OCI-LY3 (cell line): ENCODE measurements around the gene MYO1F.

Source experiments
- CTCF ChIP-seq: fragments of 200-600, 300-600 bp; sonication (generic); IDR thresholded peaks from 2 replicates; pipeline ENCODE4 v1.5.1; 2014; ENCODE audit warnings: antibody characterized with exemption, low read length, low read depth
- EZH2phosphoT487 ChIP-seq: fragments of 200-600 bp; shearing (Covaris generic); IDR thresholded peaks from 2 replicates; pipeline ENCODE4 v1.6.1; 2018; ENCODE audit warnings: antibody characterized with exemption, mixed run types, low read depth

GRCh38 chr19:8476524-8476923, 100.7 kb downstream of the MYO1F start:
- TF ChIP-seq CTCF, result no peak
- TF ChIP-seq EZH2phosphoT487, result no peak
